ENCODE data around the gene CCDC85C. TPM values are rescaled to one million over a fixed set of nuclear protein-coding genes. Genes with fewer than 3 reads are reported as not detected.

The CCDC85C gene
- total RNA-seq, 1 donor from 2014 or later, result 18.6 TPM

- DNase-seq (ENCODE audit: extremely low read depth, low read depth, low spot score), result no peak
These were observed 76.5 kb downstream of the CCDC85C start for GRCh38 chr14:99527427-99528076.

GRCh38 chr14:99527026-99527425, 77.0 kb downstream of the CCDC85C start:
- no peak for DNase-seq (ENCODE audit: extremely low read depth, low read depth, low spot score)

GRCh38 chr14:99525699-99526080, 78.3 kb downstream of the CCDC85C start:
- no peak for DNase-seq (ENCODE audit: extremely low read depth, low read depth, low spot score)

- DNase-seq (ENCODE audit: extremely low read depth, low read depth, low spot score), result no peak
These were observed 79.0 kb downstream of the CCDC85C start for GRCh38 chr14:99524804-99525698.

- DNase-seq (ENCODE audit: extremely low read depth, low read depth, low spot score), result no peak
These were observed 79.8 kb downstream of the CCDC85C start for GRCh38 chr14:99524091-99524661.

GRCh38 chr14:99523704-99524055, 80.3 kb downstream of the CCDC85C start:
- no peak for DNase-seq (ENCODE audit: extremely low read depth, low read depth, low spot score)

GRCh38 chr14:99522934-99523703, 80.9 kb downstream of the CCDC85C start:
- DNase-seq (ENCODE audit: extremely low read depth, low read depth, low spot score), result no peak

GRCh38 chr14:99522457-99522891, 81.5 kb downstream of the CCDC85C start:
- no peak for DNase-seq (ENCODE audit: extremely low read depth, low read depth, low spot score)

GRCh38 chr14:99522025-99522401, 82.0 kb downstream of the CCDC85C start:
- no peak for DNase-seq (ENCODE audit: extremely low read depth, low read depth, low spot score)

- no peak for DNase-seq (ENCODE audit: extremely low read depth, low read depth, low spot score)
These were observed 82.6 kb downstream of the CCDC85C start for GRCh38 chr14:99521176-99522024.

- no peak for DNase-seq (ENCODE audit: extremely low read depth, low read depth, low spot score)
These were observed 83.4 kb downstream of the CCDC85C start for GRCh38 chr14:99520571-99521081.

- DNase-seq (ENCODE audit: extremely low read depth, low read depth, low spot score), result no peak
These were observed 84.0 kb downstream of the CCDC85C start for GRCh38 chr14:99519931-99520421.

- DNase-seq (ENCODE audit: extremely low read depth, low read depth, low spot score), result no peak
These were observed 84.6 kb downstream of the CCDC85C start for GRCh38 chr14:99519347-99519881.

- no peak for DNase-seq (ENCODE audit: extremely low read depth, low read depth, low spot score)
These were observed 85.3 kb downstream of the CCDC85C start for GRCh38 chr14:99518441-99519346.

- DNase-seq (ENCODE audit: extremely low read depth, low read depth, low spot score), result no peak
These were observed 86.2 kb downstream of the CCDC85C start for GRCh38 chr14:99517643-99518381.

GRCh38 chr14:99516871-99517642, 87.0 kb downstream of the CCDC85C start:
- no peak for DNase-seq (ENCODE audit: extremely low read depth, low read depth, low spot score)
